Stimulated activated CD4-positive, alpha-beta T cell treated with anti-CD3 and anti-CD28 coated beads, Interleukin-1b, Interleukin-23, amount 100 ng/mL, for 4 hours (primary cell): ENCODE data around the gene TPD52L1.
A peak's percentile ranks its signal among the peaks of the same experiment; 100 is the strongest.

Experiments
- DNase-seq, 2 donors: peaks; one replicate each; pipeline ENCODE4 v3.0.0-alpha.2; 2020; ENCODE audit warnings: low read depth in 2 of 2

TPD52L1 gene

GRCh38 chr6:125175466-125176048 lies 22.0 kb downstream of the TPD52L1 start:
- DNase-seq: no peak

- DNase-seq: no peak
Measured at GRCh38 chr6:125182237-125183008, 28.9 kb downstream of the TPD52L1 start.

- no peak for DNase-seq
Measured at GRCh38 chr6:125183391-125183790, 29.8 kb downstream of the TPD52L1 start.

GRCh38 chr6:125188037-125188436 lies 34.5 kb downstream of the TPD52L1 start:
- DNase-seq: no peak

DNA sequence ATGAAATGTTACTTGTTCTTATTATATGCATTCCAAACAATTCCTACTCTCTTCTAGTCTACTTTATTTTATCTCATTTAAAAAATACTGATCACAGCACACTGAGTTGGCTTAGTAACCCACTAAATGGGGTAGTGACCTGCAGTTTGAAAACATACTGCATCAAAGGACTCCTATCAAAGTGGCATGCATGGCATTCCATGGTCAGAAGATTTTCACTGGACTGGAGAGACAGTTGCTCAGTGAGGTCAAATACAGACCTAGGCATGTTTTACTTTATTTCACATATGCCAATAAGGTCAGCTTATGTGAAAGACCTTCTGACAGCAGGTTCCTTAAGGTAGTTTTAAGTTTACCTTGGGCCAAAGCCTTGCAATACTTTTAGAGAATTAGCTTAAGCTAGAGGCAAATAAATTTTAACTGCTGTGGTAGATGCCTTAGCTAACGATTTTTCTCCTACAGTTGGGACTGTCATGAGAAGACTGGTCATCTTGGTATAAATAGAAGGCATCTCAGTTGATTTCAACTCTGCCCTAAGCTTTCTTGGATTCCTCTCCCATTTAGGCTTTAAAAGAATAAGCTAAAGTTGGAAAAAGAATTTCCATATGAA lies 35.1 kb downstream of the TPD52L1 start:
- DNase-seq: no peak

DNA sequence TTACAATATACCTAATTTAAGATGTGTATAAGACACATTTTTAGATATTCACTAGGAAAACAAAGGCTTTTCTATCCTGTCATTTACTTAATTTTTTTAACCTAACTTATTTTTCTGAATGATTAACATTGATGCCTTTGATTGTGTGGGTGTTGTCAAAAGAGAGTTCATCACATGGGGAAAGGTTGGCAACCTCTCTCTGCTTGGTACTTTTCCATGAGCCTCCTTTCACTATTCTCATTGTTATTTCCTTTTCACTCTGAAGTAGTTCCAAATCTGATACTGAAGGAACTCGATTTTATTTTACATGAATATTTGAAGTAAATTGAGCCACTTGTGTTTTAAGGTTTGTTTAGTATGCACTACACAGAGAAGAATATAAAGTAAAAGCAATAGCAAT lies 35.9 kb downstream of the TPD52L1 start:
- no peak for DNase-seq

DNA sequence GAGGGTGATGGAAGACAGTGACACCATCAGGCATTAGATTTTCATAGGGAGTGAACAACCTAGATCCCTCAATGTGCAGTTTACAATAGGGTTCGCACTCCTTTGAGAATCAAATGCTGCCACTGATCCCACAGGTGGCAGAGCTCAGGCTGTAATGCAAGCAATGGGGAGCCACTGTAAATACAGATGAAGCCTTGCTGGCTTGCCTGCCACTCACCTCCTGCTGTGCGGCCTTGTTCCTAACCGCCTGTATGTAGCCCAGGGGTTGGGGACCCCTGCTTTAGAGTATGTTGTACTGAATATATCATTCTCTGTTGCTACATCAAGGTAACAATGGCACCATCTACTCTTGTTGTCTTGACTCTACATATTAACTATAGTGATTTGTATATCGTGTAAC lies 37.1 kb downstream of the TPD52L1 start:
- no peak for DNase-seq

DNA sequence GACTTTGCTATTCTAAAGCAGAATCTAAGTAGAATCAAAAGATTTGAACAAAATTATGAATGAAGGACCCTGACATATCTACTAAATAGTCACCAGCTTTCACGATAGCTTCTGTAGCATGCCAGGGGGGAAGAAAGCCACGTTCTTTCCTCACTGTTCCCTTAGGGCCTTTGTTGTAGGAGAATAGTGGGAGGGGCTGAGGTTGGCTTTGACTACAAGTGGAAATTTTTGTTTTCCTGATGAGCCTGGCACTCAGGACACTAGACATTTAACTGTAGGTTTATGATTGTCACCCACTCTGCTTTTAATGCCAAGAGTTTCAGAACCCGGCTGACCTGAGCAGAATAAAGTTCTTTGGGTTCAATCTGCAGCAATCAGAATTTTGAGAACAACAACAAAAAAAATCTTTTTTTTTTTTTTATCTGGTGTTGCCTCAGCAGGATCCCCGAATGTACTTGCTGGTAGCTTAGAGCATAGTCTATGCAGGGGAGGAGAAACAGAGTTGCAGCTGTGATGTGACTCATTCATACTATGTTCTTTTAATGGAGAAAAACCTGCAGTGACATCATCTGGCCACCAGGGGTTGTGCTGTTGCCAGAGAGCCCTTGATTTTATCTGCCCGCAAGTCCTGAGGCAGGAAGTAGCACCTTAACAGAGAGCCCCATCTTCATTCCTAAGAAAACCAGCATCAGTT lies 38.5 kb downstream of the TPD52L1 start:
- DNase-seq: peak; percentile 22 to 36

- no peak for DNase-seq
Measured at GRCh38 chr6:125192610-125192930, 39.0 kb downstream of the TPD52L1 start.

- no peak for DNase-seq
Measured at GRCh38 chr6:125193208-125193607, 39.6 kb downstream of the TPD52L1 start.

- DNase-seq: no peak
Measured at GRCh38 chr6:125194941-125195340, 41.4 kb downstream of the TPD52L1 start.

DNA sequence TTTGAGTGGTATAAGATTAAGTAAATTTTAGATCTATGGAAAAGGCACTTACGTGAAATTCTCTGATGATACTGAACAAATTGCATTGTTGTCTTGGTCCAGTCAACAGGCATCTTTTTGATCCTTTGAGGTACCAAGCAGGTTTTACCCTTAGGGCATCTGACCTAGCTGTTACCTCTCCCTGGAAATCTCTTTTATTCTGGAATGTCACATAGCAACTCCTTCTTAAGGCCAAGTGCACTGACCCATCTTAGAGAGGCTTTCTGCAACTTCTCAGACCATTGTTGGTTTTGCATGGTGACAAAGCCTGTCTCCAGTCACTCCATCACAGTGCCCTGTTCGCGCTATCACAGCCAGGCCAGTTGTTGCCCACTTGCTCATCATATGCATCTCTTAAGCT lies 42.0 kb downstream of the TPD52L1 start:
- DNase-seq: no peak

GRCh38 chr6:125196613-125197012 lies 43.0 kb downstream of the TPD52L1 start:
- DNase-seq: no peak

GRCh38 chr6:125197795-125198269 lies 44.3 kb downstream of the TPD52L1 start:
- no peak for DNase-seq

GRCh38 chr6:125198398-125198937 lies 44.9 kb downstream of the TPD52L1 start:
- DNase-seq: no peak

DNA sequence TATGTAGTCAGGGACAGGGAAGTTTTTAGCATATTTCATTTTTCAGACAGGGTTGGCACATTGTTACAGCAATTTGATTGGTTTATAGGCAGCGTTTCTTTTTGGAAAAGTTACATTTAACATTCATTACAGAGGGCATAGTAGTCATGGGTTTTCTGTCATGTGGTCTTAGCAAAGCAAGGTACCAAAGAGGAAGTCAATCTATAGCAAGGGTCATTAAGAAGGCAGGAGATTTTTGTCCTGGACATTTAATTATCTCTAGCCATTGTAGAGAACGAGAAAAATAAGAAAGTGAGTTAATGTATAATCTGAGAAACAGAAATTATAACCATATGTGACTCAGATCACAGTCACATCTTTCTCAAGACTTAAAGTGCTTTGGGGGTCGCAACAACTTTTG lies 47.4 kb downstream of the TPD52L1 start:
- DNase-seq: no peak

DNA sequence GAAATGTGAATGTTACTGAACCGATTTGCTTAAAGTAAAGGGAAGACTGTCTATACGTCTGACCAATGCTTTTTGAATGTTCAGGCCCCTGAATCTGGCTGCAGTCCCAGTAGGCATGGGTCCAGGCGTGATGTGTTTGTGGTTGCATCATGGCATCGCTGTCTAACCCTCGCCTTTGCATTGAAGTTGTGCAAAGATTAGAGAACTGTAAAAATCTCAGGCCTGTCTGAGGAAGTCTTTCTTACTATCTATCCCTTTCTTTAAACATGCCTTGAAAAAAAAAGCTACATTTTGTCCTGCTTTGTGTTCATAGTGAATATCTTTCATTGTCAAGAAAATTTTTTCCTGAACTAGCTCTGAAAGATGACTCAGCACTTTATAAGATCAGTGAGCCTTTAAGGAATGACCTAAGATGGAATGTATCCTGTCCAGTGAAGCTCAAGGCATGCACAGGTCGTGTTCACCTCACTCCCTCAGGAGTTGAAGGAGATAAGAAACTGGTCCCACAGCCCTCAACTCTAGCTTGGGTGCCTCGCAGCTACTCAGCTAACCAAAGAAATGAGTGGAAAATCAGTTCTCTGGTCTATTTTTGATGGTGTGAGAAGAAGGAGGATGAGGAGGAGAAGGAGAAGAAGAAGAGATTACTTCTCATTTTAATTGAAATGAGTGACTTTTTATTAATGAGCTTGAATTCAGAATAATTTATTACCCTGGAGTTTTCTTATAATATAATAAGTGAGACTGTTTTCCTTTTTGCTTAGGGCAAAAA lies 48.6 kb downstream of the TPD52L1 start:
- DNase-seq: no peak

- DNase-seq: no peak
Measured at GRCh38 chr6:125203395-125203794, 49.8 kb downstream of the TPD52L1 start.

DNA sequence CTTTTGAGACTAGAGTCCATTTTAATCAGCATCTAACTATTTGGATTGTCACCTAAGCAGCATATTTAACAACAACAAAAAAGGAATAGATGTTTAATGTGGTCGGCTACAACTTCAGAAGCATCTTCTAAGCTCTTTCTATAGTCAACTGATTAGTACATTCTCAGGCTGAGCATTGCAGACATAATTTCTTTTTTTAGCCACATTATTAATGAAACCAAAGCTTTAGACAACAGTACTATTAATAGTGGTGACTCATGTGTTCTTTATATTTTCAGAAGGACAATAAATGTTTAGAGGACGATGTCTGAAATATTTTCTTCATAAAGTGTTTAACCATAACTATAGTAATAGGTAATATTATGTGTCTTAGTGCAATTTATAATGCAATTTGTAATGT lies 52.4 kb downstream of the TPD52L1 start:
- no peak for DNase-seq

DNA sequence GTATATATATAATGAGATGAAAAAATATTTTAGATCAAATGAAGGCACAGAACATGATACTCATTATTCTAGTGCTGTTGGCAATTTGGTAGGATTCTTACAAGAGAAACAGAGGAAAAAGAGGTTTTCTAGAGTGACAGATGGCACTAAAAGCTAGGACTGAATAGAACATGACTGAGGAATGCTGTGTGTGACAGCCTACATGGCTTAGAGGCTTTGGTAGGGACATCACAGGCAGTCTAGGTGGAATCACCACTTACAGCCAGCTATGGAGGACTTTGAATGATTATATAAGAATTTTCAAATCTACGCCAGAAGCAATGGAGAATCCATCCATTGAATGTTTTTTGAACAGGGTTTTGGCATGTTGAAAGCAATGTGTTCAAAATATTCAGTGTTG lies 52.8 kb downstream of the TPD52L1 start:
- no peak for DNase-seq

GRCh38 chr6:125207956-125208355 lies 54.4 kb downstream of the TPD52L1 start:
- DNase-seq: no peak
